ENCODE results near the gene SNX20. TPM values are rescaled to one million over a fixed set of nuclear protein-coding genes. Genes with fewer than 3 reads are reported as not detected.

Gene SNX20
- total and polyA plus RNA-seq, 2 experiments from 2014 or later = not detected

DNA sequence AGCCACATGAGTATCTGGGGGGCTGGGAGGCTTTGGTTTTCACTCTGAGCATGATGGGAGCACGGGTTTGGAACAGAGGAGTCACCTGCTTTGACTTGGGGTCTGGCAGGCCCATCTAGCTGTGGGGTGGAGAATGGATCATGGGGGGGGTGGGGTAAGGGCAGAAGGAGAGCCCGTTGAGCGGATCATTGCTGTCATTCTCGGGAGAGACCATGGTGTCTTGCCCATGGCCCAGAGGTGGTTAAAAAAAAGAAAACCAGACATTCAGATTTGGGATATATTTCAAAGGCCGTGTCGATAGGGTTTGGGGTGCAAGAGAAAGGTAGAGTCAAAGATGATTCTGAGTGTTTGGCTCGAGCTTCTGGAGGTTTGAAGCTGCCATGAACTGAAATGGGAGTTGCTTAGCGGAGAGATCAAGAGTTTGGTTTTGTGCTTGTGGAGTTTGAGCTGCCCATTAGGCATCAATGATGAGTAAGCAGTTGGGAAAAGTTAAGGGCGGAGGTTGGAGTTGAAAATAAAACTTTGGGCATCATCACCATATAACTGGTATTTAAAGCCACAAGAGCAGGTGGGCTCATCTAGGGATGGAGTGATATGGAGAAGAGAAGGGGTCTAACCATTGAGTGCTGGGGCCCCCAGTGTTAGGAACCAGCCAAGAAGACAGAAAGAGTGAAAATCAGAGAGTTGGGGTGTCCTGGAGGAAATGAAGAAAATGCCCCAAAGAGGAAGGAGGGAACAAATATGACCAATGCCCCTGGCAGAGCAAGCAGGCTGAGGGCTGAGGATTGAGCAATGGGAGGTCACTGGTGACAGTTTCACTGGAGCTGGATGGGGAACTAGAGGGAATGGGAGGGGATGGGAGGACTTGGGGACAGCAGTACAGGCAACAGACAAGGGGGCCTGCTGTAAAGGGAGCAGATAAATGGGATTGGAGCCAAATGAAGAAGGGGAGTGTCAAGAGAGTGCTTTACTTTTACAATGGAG lies 14.2 kb upstream of the SNX20 start (continued):
- TF ChIP-seq, protein P1, sequence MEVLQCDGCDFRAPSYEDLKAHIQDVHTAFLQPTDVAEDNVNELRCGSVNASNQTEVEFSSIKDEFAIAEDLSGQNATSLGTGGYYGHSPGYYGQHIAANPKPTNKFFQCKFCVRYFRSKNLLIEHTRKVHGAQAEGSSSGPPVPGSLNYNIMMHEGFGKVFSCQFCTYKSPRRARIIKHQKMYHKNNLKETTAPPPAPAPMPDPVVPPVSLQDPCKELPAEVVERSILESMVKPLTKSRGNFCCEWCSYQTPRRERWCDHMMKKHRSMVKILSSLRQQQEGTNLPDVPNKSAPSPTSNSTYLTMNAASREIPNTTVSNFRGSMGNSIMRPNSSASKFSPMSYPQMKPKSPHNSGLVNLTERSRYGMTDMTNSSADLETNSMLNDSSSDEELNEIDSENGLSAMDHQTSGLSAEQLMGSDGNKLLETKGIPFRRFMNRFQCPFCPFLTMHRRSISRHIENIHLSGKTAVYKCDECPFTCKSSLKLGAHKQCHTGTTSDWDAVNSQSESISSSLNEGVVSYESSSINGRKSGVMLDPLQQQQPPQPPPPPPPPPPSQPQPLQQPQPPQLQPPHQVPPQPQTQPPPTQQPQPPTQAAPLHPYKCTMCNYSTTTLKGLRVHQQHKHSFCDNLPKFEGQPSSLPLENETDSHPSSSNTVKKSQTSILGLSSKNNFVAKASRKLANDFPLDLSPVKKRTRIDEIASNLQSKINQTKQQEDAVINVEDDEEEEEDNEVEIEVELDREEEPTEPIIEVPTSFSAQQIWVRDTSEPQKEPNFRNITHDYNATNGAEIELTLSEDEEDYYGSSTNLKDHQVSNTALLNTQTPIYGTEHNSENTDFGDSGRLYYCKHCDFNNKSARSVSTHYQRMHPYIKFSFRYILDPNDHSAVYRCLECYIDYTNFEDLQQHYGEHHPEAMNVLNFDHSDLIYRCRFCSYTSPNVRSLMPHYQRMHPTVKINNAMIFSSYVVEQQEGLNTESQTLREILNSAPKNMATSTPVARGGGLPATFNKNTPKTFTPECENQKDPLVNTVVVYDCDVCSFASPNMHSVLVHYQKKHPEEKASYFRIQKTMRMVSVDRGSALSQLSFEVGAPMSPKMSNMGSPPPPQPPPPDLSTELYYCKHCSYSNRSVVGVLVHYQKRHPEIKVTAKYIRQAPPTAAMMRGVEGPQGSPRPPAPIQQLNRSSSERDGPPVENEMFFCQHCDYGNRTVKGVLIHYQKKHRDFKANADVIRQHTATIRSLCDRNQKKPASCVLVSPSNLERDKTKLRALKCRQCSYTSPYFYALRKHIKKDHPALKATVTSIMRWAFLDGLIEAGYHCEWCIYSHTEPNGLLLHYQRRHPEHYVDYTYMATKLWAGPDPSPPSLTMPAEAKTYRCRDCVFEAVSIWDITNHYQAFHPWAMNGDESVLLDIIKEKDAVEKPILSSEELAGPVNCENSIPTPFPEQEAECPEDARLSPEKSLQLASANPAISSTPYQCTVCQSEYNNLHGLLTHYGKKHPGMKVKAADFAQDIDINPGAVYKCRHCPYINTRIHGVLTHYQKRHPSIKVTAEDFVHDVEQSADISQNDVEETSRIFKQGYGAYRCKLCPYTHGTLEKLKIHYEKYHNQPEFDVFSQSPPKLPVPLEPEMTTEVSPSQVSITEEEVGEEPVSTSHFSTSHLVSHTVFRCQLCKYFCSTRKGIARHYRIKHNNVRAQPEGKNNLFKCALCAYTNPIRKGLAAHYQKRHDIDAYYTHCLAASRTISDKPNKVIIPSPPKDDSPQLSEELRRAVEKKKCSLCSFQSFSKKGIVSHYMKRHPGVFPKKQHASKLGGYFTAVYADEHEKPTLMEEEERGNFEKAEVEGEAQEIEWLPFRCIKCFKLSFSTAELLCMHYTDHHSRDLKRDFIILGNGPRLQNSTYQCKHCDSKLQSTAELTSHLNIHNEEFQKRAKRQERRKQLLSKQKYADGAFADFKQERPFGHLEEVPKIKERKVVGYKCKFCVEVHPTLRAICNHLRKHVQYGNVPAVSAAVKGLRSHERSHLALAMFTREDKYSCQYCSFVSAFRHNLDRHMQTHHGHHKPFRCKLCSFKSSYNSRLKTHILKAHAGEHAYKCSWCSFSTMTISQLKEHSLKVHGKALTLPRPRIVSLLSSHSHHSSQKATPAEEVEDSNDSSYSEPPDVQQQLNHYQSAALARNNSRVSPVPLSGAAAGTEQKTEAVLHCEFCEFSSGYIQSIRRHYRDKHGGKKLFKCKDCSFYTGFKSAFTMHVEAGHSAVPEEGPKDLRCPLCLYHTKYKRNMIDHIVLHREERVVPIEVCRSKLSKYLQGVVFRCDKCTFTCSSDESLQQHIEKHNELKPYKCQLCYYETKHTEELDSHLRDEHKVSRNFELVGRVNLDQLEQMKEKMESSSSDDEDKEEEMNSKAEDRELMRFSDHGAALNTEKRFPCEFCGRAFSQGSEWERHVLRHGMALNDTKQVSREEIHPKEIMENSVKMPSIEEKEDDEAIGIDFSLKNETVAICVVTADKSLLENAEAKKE (CRISPR knock-in tag; IDR thresholded peaks at IDR 0.05) = no peak
- TF ChIP-seq, protein P2, sequence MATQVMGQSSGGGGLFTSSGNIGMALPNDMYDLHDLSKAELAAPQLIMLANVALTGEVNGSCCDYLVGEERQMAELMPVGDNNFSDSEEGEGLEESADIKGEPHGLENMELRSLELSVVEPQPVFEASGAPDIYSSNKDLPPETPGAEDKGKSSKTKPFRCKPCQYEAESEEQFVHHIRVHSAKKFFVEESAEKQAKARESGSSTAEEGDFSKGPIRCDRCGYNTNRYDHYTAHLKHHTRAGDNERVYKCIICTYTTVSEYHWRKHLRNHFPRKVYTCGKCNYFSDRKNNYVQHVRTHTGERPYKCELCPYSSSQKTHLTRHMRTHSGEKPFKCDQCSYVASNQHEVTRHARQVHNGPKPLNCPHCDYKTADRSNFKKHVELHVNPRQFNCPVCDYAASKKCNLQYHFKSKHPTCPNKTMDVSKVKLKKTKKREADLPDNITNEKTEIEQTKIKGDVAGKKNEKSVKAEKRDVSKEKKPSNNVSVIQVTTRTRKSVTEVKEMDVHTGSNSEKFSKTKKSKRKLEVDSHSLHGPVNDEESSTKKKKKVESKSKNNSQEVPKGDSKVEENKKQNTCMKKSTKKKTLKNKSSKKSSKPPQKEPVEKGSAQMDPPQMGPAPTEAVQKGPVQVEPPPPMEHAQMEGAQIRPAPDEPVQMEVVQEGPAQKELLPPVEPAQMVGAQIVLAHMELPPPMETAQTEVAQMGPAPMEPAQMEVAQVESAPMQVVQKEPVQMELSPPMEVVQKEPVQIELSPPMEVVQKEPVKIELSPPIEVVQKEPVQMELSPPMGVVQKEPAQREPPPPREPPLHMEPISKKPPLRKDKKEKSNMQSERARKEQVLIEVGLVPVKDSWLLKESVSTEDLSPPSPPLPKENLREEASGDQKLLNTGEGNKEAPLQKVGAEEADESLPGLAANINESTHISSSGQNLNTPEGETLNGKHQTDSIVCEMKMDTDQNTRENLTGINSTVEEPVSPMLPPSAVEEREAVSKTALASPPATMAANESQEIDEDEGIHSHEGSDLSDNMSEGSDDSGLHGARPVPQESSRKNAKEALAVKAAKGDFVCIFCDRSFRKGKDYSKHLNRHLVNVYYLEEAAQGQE (IDR thresholded peaks at IDR 0.05; ENCODE audit: unreplicated experiment) = no peak
- TF ChIP-seq NANOG (IDR thresholded peaks at IDR 0.05; ENCODE audit: borderline replicate concordance) = no peak
- TF ChIP-seq POLR2AphosphoS5 (IDR thresholded peaks at IDR 0.05; ENCODE audit: low read depth) = no peak

All from GM23338 (cell line).